ENCODE data around the gene CEP72.
"Not testable (repeated sequence)": the region's sequence is repeated elsewhere in the genome, so short reads cannot be mapped to it uniquely, and the experiment has no call there.

Gene CEP72

GRCh38 chr5:601771-602465 lies 10.2 kb upstream of the CEP72 start:
- no peak for DNase-seq

- no peak for DNase-seq
Observed at GRCh38 chr5:602466-603035, 9.6 kb upstream of the CEP72 start.

GRCh38 chr5:603081-603998 lies 8.8 kb upstream of the CEP72 start:
- no peak for DNase-seq

DNA sequence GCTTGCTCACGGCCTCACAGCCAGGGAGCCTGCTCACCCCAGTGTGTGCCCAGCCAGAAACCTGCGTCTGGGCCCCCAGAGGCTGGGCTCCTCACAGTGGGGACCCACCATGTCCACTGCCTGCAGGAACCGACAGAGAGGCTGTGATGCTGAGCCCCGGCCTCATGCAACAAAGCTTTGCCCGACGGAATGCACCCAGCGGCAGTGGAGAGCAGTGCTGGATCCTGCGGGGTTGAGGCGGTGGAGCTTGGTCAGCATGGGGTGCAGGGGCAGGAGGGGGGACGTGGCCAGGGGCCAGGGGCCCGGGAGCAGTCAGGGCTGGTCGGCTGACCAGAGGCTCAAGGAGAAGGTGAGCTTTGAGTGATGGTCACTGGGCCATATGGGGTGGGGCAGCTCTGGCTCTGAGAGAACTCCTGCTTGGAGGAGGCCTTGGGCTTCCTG lies 7.7 kb upstream of the CEP72 start:
- no peak for DNase-seq

- DNase-seq: not testable (repeated sequence)
Observed at GRCh38 chr5:605090-605489, 7.0 kb upstream of the CEP72 start.

GRCh38 chr5:606061-606460 lies 6.1 kb upstream of the CEP72 start:
- no peak for DNase-seq

GRCh38 chr5:606526-607399 lies 5.4 kb upstream of the CEP72 start:
- no peak for DNase-seq

- DNase-seq: no peak
Observed at GRCh38 chr5:607541-608428, 4.4 kb upstream of the CEP72 start.

DNA sequence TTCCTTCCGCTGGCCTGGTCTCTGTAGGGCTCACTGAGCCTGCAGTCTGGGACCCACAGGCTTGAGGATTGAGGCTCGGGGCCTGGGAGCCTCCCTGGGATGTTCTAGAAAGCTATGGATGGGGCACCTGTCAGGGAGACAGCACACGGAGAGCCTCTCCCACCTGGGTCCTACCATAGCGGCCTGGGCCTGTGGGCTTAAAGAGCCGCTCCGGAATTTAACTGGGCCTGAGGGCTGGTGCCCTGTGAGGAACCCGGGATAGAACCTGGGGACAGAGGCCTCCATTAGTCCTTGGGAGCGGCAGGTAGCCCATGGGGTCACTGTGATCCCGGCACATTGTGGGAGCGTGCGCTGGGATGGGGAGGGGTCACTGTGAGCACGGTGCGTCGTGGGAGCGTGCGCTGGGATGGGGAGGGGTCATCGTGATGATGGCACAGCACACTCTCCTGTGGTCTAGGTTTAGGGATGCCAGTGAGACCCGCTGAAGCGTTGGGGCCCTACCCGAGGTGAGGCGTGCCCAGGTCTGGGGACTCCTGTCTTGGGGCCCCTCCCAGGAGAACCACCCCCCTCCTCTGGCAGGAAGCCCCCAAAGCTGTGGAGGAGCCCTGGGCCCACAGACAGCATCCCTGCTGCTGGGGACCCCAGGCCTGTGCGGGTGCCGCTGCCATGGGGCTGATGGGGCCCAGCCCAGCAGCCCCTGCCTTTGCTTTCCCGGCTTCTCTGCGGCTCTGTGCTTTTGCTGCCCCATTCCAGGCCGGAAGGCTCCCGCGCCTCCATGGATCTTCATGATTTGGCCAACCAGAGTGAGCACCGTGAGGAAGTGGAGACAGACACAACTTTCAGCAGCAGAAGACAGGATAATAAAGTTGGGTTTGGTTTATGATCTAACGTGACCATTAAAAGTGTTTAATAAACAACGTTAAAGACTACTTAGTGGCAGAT lies 3.4 kb upstream of the CEP72 start:
- no peak for DNase-seq

DNA sequence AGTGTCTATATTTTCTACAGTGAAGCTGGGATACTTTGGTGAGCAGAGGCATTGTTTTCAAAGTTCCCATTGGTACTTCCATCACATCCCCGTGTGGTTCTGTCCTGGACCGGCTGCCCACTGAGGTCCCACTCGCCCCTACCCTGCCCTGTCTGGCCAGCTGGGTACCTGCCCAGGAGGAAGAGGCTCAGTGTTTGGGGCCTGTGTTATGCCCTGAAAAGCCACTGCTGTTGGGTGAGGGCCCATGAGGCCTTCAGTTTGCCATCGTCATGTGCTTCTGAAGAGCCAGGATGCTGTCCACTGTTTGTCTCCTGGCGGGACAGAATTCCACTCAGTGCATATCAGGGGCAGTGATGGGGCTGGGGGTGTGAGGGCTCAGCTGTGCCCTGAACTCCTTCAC lies 2.6 kb upstream of the CEP72 start:
- no peak for DNase-seq

DNA sequence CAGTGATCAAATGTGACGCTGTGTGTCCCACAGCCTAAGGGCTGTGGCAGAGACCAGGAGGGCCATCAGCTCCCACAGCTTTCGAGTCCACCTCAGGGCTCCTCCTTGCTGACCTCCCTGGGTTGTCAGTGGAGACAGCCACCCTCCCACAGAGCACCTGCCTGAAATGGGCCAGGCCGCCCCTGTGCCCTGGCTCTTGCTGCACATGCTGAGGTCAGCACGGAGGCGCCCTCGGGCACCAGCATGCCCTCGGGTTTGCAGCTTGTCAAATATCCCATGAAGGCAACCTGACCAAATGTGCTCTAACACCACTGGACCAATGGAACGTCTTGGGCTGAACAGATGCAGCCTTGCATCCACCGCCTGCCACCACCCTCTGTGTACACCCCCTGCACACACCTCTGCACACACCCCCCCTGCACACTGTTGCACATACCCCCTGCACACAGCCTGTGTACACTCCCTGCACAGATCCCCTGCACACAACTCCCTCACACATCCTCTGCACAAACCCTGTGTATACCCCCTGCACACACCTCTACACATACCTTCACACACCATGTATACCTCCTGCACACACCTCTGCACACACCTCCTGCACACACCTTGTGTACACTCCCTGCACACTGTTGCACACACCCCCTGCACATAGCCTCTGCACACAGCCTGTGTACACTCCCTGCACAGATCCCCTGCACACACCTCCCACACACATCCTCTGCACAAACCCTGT lies 2.0 kb upstream of the CEP72 start:
- no peak for DNase-seq

DNA sequence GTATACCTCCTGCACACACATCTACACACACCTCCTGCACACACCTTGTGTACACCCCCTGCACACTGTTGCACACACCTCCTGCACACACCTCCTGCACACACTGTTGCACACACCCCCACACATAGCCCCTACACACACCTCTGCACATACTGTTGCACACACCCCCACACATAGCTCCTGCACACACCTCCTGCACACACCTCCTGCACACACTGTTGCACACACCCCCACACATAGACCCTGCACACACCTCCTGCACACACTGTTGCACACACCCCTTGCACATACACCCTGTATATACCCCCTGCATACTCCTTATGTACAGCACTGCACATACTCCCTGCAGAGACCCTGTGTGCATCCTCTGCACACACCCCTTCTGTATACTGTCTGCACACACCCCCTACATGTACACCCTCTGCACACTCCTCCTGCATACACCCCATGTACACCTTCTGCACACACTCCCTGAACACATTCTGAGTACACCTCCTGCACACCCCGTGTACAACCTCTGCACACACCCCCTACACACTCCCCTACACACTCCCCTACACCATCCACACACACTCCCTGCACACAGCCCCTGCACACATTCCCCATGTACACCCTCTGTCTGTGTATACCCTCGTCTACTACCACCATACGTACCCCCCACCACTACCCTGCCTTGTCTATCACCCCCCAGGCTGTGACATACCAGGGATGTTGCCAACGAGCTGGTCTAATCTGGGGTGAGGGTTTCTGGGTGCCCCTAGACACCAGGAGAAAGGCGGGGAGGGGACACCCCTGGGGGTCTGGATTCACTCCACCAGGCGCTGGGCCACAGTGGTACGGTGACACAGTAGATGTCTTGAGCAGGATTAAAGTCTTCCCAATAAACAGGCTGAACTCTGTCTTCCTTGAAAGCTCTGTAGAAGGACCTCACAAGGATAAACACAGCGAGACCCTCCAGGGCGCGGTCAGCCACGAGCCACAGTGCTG lies 1.1 kb upstream of the CEP72 start:
- DNase-seq: no peak

DNA sequence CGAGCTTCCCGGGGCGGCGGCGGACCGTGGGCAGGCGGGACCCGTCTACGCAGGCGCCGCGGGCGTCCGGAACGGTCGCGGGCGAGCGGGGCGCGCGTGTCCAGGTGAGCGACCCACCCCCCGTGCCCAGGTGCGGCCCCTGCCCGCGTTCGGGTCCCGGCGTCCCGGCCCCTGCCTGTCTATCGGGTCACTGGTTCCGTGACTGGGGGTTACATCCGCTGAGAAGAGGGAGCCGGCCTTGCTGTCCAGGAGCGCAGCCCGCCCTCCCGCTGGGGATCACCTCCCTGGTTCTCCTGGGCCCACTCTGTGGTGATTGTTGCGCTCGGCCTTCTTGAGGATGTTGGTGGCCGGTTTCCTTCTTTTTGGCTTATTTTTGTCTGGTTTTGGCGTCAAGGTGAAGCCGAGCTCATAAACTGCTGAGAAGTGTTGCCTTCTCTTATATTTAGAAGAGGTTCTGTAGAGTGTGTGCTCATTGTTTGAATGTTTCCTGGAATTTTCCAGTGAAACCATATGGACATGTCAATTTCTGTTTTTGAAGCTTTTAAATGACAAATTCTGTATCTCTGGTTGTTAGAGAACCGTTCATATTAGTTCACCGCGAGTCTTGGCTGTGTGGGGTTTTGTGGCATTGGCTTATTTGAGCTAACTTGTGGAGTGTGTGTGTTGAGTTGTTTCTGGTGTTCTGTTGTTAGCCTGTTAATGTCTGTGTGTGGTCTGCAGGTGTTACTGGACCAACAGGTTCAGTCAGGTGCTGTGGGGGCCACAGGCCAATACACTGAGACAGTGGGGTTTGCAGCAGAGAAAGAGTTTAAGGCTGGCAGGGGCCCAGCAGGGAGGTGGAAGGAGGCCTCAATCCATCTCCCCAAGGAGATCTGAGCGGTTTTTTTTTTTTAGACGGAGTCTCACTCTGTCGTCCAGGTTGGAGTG lies 621 bp downstream of the CEP72 start:
- peak in 1 of 2 experiments; percentile 6 for DNase-seq

GRCh38 chr5:616484-617039 lies 4.4 kb downstream of the CEP72 start:
- DNase-seq: no peak

GRCh38 chr5:617896-618295 lies 5.8 kb downstream of the CEP72 start:
- no peak for DNase-seq

- no peak for DNase-seq
Observed at GRCh38 chr5:618450-618849, 6.3 kb downstream of the CEP72 start.

DNA sequence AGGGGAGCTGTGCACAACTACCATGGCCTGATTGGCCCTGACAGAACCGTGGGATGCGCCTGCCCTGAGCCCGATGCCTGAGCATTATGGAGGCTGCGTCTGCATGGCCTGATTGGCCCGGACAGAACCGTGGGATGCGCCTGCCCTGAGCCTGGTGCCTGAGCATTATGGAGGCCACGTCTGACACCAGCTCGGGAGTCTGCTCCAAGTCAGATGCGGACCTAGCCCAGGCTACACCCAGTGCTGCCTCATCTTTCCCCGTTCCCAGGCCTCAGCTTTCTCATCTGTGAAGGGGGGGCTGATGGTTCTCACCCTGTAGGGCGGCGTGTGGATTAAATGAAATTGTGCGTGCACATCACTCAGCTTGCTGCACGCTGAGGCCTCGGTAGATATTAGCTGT lies 7.3 kb downstream of the CEP72 start:
- DNase-seq: no peak

All from AML-193 (cell line).